Pancreas (tissue), 10 donors: Measurements from ENCODE around the gene SETBP1. TPM values are rescaled to one million over a fixed set of nuclear protein-coding genes. Genes with fewer than 3 reads are reported as not detected.

Source experiments
- ATAC-seq, 4 donors: fragments of 200-7000 bp; cut with Tn5 transposase; one replicate each; pipeline versions ENCODE4 v1.8.0 to v1.9.1; 2020; ENCODE audit warnings: mild to moderate bottlenecking in 4 of 4, moderate library complexity in 4 of 4
- DNase-seq, 6 donors: peaks; one replicate each; pipeline ENCODE4 v3.0.0-alpha.2; 2020
- FAIRE-seq: peaks from 2 replicates; lab custom pipeline; 2012; peaks lifted over from hg19 to GRCh38; lab: Jason Lieb, UNC
- H3K27ac ChIP-seq, 4 donors: fragments of 200-600 bp; sonication (generic); 1 replicate in 3 of 4; 2 replicates in 1 of 4; pipeline versions ENCODE4 v1.5.0 to v1.8.0; 2020
- H3K27me3 ChIP-seq, 4 donors: fragments of 200-600 bp; one replicate each; pipeline ENCODE4 v1.8.0; 2021
- H3K36me3 ChIP-seq, 3 donors: fragments of 200-600 bp; sonication (generic) in 1 of 3; one replicate each; pipeline versions ENCODE4 v1.5.0 to v1.8.0; 2020 to 2021
- H3K4me1 ChIP-seq, 3 donors: fragments of 200-600 bp; one replicate each; pipeline ENCODE4 v1.8.0; 2021
- H3K4me3 ChIP-seq, 4 donors: fragments of 200-600 bp; sonication (generic) in 2 of 4; one replicate each; pipeline versions ENCODE4 v1.5.0 to v1.8.0; 2020 to 2021
- H3K9me3 ChIP-seq, 4 donors: fragments of 200-600 bp; one replicate each; pipeline ENCODE4 v1.8.0; 2021
- CTCF ChIP-seq, 4 donors: fragments of 200-600 bp; sonication (generic) in 3 of 4; IDR thresholded peaks; one replicate each; pipeline versions ENCODE4 v1.5.0 to v1.8.0; 2021; ENCODE audit warnings: antibody characterized with exemption in 4 of 4
- WGBS, 2 donors: extraction: QIAGEN DNeasy Blood & Tissue Kit; methylation state at CpG; one replicate each; pipeline ENCODE4 v1.1.7; 2013; 5-methylcytosine and 5-hydroxymethylcytosine counted together
- intact Hi-C, 3 donors: fragments of 100-400 bp; cut with DNase I; formaldehyde crosslinking; loops; one replicate each; pipeline versions ENCODE4 v1.11.1 to v1.14.2; 2022
- polyA plus RNA-seq, 2 donors: library from polyadenylated mRNA; stranded (reverse); fragments of 200-250 nt; gene quantifications; one replicate each; pipeline ENCODE4 v1.2.3, GENCODE V29; 2013
- total RNA-seq, 6 donors: library from RNA; stranded (reverse); fragmentation: NEBNext Ultra II Directional in 4 of 6; extraction: Animal tissue kit (Norgen Biotek cat#: 25700) in 4 of 6; gene quantifications; one replicate each; pipeline versions ENCODE4 v1.2.1 to v1.2.4, GENCODE V29; 2021 to 2023
- donor health status: healthy with polysubstance abuse.
- donor health status: DM: no; HTN: no; CAD: no; lungs with moderate emphysema.
- donor health status: DM: no; HTN: no; CAD: no.
- donor health status: control.
- donor health status: control.
- donor health status: Bipolar disorder and iron deficiency.
- donor health status: DM: yes; HTN: yes; CAD: no.
- donor health status: DM: no; HTN: no; CAD: no.
- donor health status: DM: no; HTN: no; CAD: no.
- donor health status: DM: yes; HTN: yes; CAD: no.

Gene SETBP1
- total and polyA plus RNA-seq, 8 donors: 3.9 to 24.0 (median 18.1) TPM

- WGBS, 2 donors: 84 to 87% methylated on average over 6 of the region's 6 CpGs
- Histone ChIP-seq H3K27ac (no peak overlapping the region), H3K36me3 (no peaks in the 10 kb centered on the region), H3K4me1 (peaks cover 0 to 13% (median 0%) of the 10 kb centered on the region in 3 donors), H3K4me3 (no peak overlapping the region), H3K9me3 (no peaks in the 10 kb centered on the region), H3K27me3 (no peaks in the 10 kb centered on the region)
- no peak for DNase-seq
- intact Hi-C loops: no loop called here
- ATAC-seq: no peak
- FAIRE-seq: no peak
- no peak for TF ChIP-seq CTCF (IDR thresholded peaks at IDR 0.05)
These were observed 168.7 kb downstream of the SETBP1 start for GRCh38 chr18:44849361-44849760.

GRCh38 chr18:44850001-44850400, 169.3 kb downstream of the SETBP1 start:
- TF ChIP-seq CTCF (IDR thresholded peaks at IDR 0.05): no peak
- H3K27ac ChIP-seq: no peak overlapping the region
- no peak overlapping the region for H3K4me3 ChIP-seq
- ATAC-seq (no peak), DNase-seq (no peak), FAIRE-seq (no peak)
- H3K9me3 ChIP-seq: no peaks in the 10 kb centered on the region
- H3K4me1 ChIP-seq: peaks cover 0 to 13% (median 0%) of the 10 kb centered on the region in 3 donors
- WGBS, 2 donors: 72 to 81% methylated on average over 2 of the region's 2 CpGs
- H3K27me3 ChIP-seq: no peaks in the 10 kb centered on the region
- no peaks in the 10 kb centered on the region for H3K36me3 ChIP-seq
- intact Hi-C loops: no loop called here

- Histone ChIP-seq H3K27me3 (no peaks in the 10 kb centered on the region), H3K9me3 (no peaks in the 10 kb centered on the region), H3K36me3 (no peaks in the 10 kb centered on the region), H3K4me1 (peaks cover 0 to 13% (median 6%) of the 10 kb centered on the region in 3 donors), H3K27ac (no peak overlapping the region), H3K4me3 (no peak overlapping the region)
- no peak for TF ChIP-seq CTCF (IDR thresholded peaks at IDR 0.05)
- ATAC-seq (no peak), FAIRE-seq (no peak), DNase-seq (no peak)
- intact Hi-C loops: no loop called here
- WGBS, 2 donors: 93 to 96% methylated on average over 13 of the region's 13 CpGs
These were observed 171.4 kb downstream of the SETBP1 start for GRCh38 chr18:44851856-44852621.

- ATAC-seq (peak; percentile 48 to 79 (median 66)), DNase-seq (peak in 1 of 6 donors; percentile 35), FAIRE-seq (no peak)
- H3K4me1 ChIP-seq: peaks cover 0 to 13% (median 6%) of the 10 kb centered on the region in 3 donors
- H3K27me3 ChIP-seq: no peaks in the 10 kb centered on the region
- H3K9me3 ChIP-seq: no peaks in the 10 kb centered on the region
- no peaks in the 10 kb centered on the region for H3K36me3 ChIP-seq
- peak overlapping the region in 1 of 4 donors; percentile 34 for H3K27ac ChIP-seq
- no peak overlapping the region for H3K4me3 ChIP-seq
- intact Hi-C loops: no loop called here
- no peak for TF ChIP-seq CTCF (IDR thresholded peaks at IDR 0.05)
These were observed 172.1 kb downstream of the SETBP1 start for GRCh38 chr18:44852818-44853217.

- intact Hi-C loops: no loop called here
- FAIRE-seq (no peak), ATAC-seq (no peak)
These were observed 172.7 kb downstream of the SETBP1 start for GRCh38 chr18:44853430-44853829.

More at GRCh38 chr18:44853430-44853829, 172.7 kb downstream of the SETBP1 start:
- Histone ChIP-seq H3K27me3 (no peaks in the 10 kb centered on the region), H3K4me1 (peaks cover 0 to 13% (median 6%) of the 10 kb centered on the region in 3 donors), H3K27ac (peak overlapping the region in 1 of 4 donors; percentile 34), H3K9me3 (no peaks in the 10 kb centered on the region), H3K36me3 (no peaks in the 10 kb centered on the region), H3K4me3 (no peak overlapping the region)
- WGBS, 2 donors: 76 to 82% methylated on average over 2 of the region's 2 CpGs
- no peak for DNase-seq
- TF ChIP-seq CTCF (IDR thresholded peaks at IDR 0.05): no peak
